H1 (cell line): ENCODE measurements around the gene FAM241A. TPM values are rescaled to one million over a fixed set of nuclear protein-coding genes. Genes with fewer than 3 reads are reported as not detected.

Experiments used
- CTCF ChIA-PET: fragments of 300-600 bp; sonication (Branson Sonifier 250); formaldehyde crosslinking; loops from one replicate; lab custom pipeline; 2021; ENCODE audit not compliant: partially characterized antibody; lab: Charles Lee
- POLR2A ChIA-PET: fragments of 300-600 bp; sonication (Branson Sonifier 250); formaldehyde crosslinking; loops from one replicate; lab custom pipeline; 2021; ENCODE audit warnings: inconsistent platforms; ENCODE audit not compliant: partially characterized antibody; lab: Charles Lee
- DNase-seq, 2 experiments: peaks; one replicate each; pipeline versions ENCODE4 v3.0.0 to v3.0.0-alpha.2; 2010 to 2022; ENCODE audit warnings: low spot score in 2 of 2, low read depth in 1 of 2, mixed read lengths in 1 of 2
- FAIRE-seq: peaks from 2 replicates; lab custom pipeline; 2011; peaks lifted over from hg19 to GRCh38; lab: Jason Lieb, UNC
- H2AFZ ChIP-seq: 2 replicates; pipeline ENCODE4 v1.8.1; 2012; ENCODE audit warnings: low read length, inconsistent platforms
- H2AK5ac ChIP-seq: 2 replicates; pipeline ENCODE4 v1.6.1; 2013; ENCODE audit warnings: low read depth, low read length
- H2BK120ac ChIP-seq: replicated peaks from 2 replicates; pipeline ENCODE3; 2013; ENCODE audit warnings: low read depth, low read length, inconsistent platforms
- H2BK12ac ChIP-seq: 2 replicates; pipeline ENCODE4 v1.6.1; 2013; ENCODE audit warnings: low read depth, low read length
- H2BK15ac ChIP-seq: 2 replicates; pipeline ENCODE4 v1.6.1; 2013; ENCODE audit warnings: low read length
- H2BK20ac ChIP-seq: 2 replicates; pipeline ENCODE4 v1.6.1; 2013; ENCODE audit warnings: low read length
- H2BK5ac ChIP-seq: 2 replicates; pipeline ENCODE4 v1.6.1; 2013; ENCODE audit warnings: low read depth, low read length
- H3K14ac ChIP-seq: 2 replicates; pipeline ENCODE4 v1.6.1; 2013; ENCODE audit warnings: inconsistent platforms; ENCODE audit not compliant: insufficient read length
- H3K18ac ChIP-seq: 2 replicates; pipeline ENCODE4 v1.6.1; 2013; ENCODE audit warnings: low read length; ENCODE audit errors: extremely low read depth
- H3K23ac ChIP-seq: 2 replicates; pipeline ENCODE4 v1.6.1; 2013; ENCODE audit warnings: inconsistent platforms; ENCODE audit not compliant: insufficient read length
- H3K23me2 ChIP-seq: 2 replicates; pipeline ENCODE4 v1.6.1; 2013; ENCODE audit warnings: low read depth, low read length
- H3K27ac ChIP-seq: 2 replicates; pipeline ENCODE4 v1.6.1; 2011; ENCODE audit warnings: low read depth, low read length, inconsistent platforms
- H3K27me3 ChIP-seq, 4 experiments: replicated peaks in 1 of 4; 1 replicate in 1 of 4; 2 replicates in 3 of 4; pipeline versions ENCODE4 v1.6.1 to v1.8.1; 2011 to 2013; ENCODE audit warnings: low read length in 3 of 4, mild to moderate bottlenecking in 3 of 4, inconsistent platforms in 2 of 4, mixed read lengths in 2 of 4, moderate library complexity in 1 of 4; ENCODE audit not compliant: control insufficient read depth in 3 of 4, insufficient read depth in 3 of 4; ENCODE audit errors: extremely low read depth in 1 of 4
- H3K36me3 ChIP-seq, 4 experiments: 2 replicates each; pipeline versions ENCODE4 v1.6.1 to v1.8.1; 2011 to 2013; ENCODE audit warnings: mild to moderate bottlenecking in 4 of 4, low read length in 3 of 4, moderate library complexity in 2 of 4, control low read depth in 1 of 4, inconsistent platforms in 1 of 4; ENCODE audit not compliant: insufficient read depth in 4 of 4, control insufficient read depth in 2 of 4
- H3K4ac ChIP-seq: replicated peaks from 2 replicates; pipeline ENCODE3; 2013; ENCODE audit warnings: low read length, low read depth, mixed read lengths, inconsistent platforms; ENCODE audit not compliant: insufficient read length
- H3K4me1 ChIP-seq, 4 experiments: replicated peaks in 1 of 4; 1 replicate in 1 of 4; 2 replicates in 3 of 4; pipeline versions ENCODE4 v1.6.1 to v1.8.1; 2011 to 2013; ENCODE audit warnings: low read length in 3 of 4, inconsistent platforms in 2 of 4, mixed read lengths in 1 of 4; ENCODE audit not compliant: insufficient read depth in 4 of 4, control insufficient read depth in 3 of 4
- H3K4me2 ChIP-seq, 2 experiments: 2 replicates each; pipeline versions ENCODE4 v1.6.1 to v1.8.1; 2011 to 2013; ENCODE audit warnings: low read depth in 2 of 2, low read length in 2 of 2, control low read depth in 1 of 2, inconsistent platforms in 1 of 2, mild to moderate bottlenecking in 1 of 2; ENCODE audit not compliant: insufficient read depth in 1 of 2
- H3K4me3 ChIP-seq, 4 experiments: fragments of 200-600, 300-600 bp in 1 of 4; sonication (generic), shearing (Covaris generic), sonication (Bioruptor Twin) in 1 of 4; 2 replicates each; pipeline versions ENCODE4 v1.5.1 to v1.8.1; 2011 to 2016; ENCODE audit warnings: low read length in 4 of 4, low read depth in 3 of 4, control low read depth in 2 of 4, inconsistent platforms in 2 of 4, mild to moderate bottlenecking in 2 of 4, mixed read lengths in 1 of 4, moderate library complexity in 1 of 4; ENCODE audit not compliant: insufficient read depth in 2 of 4; ENCODE audit errors: extremely low read depth in 1 of 4
- H3K56ac ChIP-seq: replicated peaks from 2 replicates; pipeline ENCODE3; 2013; ENCODE audit warnings: low read depth, mild to moderate bottlenecking, mixed read lengths, low read length, inconsistent platforms; ENCODE audit not compliant: insufficient read length
- H3K79me1 ChIP-seq: 2 replicates; pipeline ENCODE4 v1.6.1; 2013; ENCODE audit warnings: low read depth, low read length, control low read depth
- H3K79me2 ChIP-seq, 2 experiments: 2 replicates each; pipeline versions ENCODE4 v1.6.1 to v1.8.1; 2012 to 2013; ENCODE audit warnings: low read length in 2 of 2, mild to moderate bottlenecking in 2 of 2, inconsistent platforms in 1 of 2; ENCODE audit not compliant: insufficient read depth in 2 of 2, control insufficient read depth in 1 of 2
- H3K9ac ChIP-seq, 4 experiments: replicated peaks in 1 of 4; 1 replicate in 1 of 4; 2 replicates in 3 of 4; pipeline versions ENCODE4 v1.6.1 to v1.8.1; 2011 to 2013; ENCODE audit warnings: low read depth in 3 of 4, low read length in 3 of 4, control low read depth in 2 of 4, mild to moderate bottlenecking in 2 of 4, moderate library complexity in 2 of 4, inconsistent platforms in 1 of 4; ENCODE audit errors: extremely low read depth in 1 of 4
- H3K9me3 ChIP-seq, 2 experiments: 2 replicates each; pipeline versions ENCODE4 v1.6.1 to v1.8.1; 2012 to 2013; ENCODE audit warnings: mild to moderate bottlenecking in 2 of 2, moderate library complexity in 2 of 2, control low read depth in 1 of 2, inconsistent platforms in 1 of 2, low read depth in 1 of 2, low read length in 1 of 2, mixed read lengths in 1 of 2; ENCODE audit not compliant: insufficient read depth in 2 of 2
- H4K20me1 ChIP-seq, 2 experiments: replicated peaks in 1 of 2; 2 replicates each; pipeline versions ENCODE3 to v1.8.1; 2011 to 2013; ENCODE audit warnings: inconsistent platforms in 2 of 2, low read length in 2 of 2, mild to moderate bottlenecking in 1 of 2; ENCODE audit not compliant: insufficient read depth in 2 of 2, control insufficient read depth in 1 of 2
- H4K5ac ChIP-seq: 2 replicates; pipeline ENCODE4 v1.6.1; 2013; ENCODE audit warnings: low read length, low read depth, mixed read lengths, inconsistent platforms; ENCODE audit not compliant: insufficient read length
- H4K8ac ChIP-seq: 2 replicates; pipeline ENCODE4 v1.8.0; 2013; ENCODE audit warnings: mild to moderate bottlenecking, moderate library complexity, low read length, inconsistent platforms; ENCODE audit not compliant: insufficient read depth; ENCODE audit errors: extremely low read depth
- H4K91ac ChIP-seq: replicated peaks from 2 replicates; pipeline ENCODE3; 2013; ENCODE audit warnings: low read length, mixed read lengths, inconsistent platforms; ENCODE audit not compliant: insufficient read length
- POU5F1 ChIP-seq: IDR thresholded peaks from 2 replicates; pipeline ENCODE4 v1.6.1; 2011; ENCODE audit warnings: low read depth, mild to moderate bottlenecking, low read length, moderate library complexity
- SIRT6 ChIP-seq: IDR thresholded peaks from one replicate; pipeline ENCODE4 v1.7.1; 2012; ENCODE audit warnings: low read length, inconsistent platforms
- SUZ12 ChIP-seq: fragments of 200-600 bp; sonication (generic); IDR thresholded peaks from 2 replicates; pipeline ENCODE4 v1.6.1; 2012; ENCODE audit warnings: mild to moderate bottlenecking, inconsistent platforms, low read length, moderate library complexity, mixed read lengths
- WGBS, 2 experiments: shearing (Covaris generic) in 1 of 2; methylation state at CpG; one replicate each; pipeline versions ENCODE4 v1.1.6 to v1.1.7; 2013 to 2015; ENCODE audit warnings: low lambda C conversion rate in 2 of 2, mixed read lengths in 2 of 2, inconsistent platforms in 1 of 2, low coverage in 1 of 2, missing lambda C conversion rate in 1 of 2; ENCODE audit not compliant: insufficient replicate concordance in 2 of 2, insufficient coverage in 1 of 2, insufficient read length in 1 of 2; ENCODE audit errors: extremely low coverage in 1 of 2, missing lambda C conversion rate in 1 of 2; 5-methylcytosine and 5-hydroxymethylcytosine counted together
- polyA plus RNA-seq, 7 experiments: library from polyadenylated mRNA; depleted of rRNA in 3 of 7; stranded (reverse) in 5 of 7; unstranded in 2 of 7; fragments of >200 nt in 5 of 7; fragments of 200-250 nt in 2 of 7; gene quantifications; 1 replicate in 5 of 7; 2 replicates in 1 of 7; 4 replicates in 1 of 7; pipeline versions ENCODE4 v1.2.1 to v1.2.3, GENCODE V29; 2011 to 2013; ENCODE audit warnings: missing spikeins in 2 of 7, mixed read lengths in 2 of 7
- total RNA-seq: library from RNA; stranded (reverse); fragmentation: NEBNext Ultra II Directional; extraction: Animal tissue kit (Norgen Biotek cat#: 25700); gene quantifications from 2 replicates; pipeline ENCODE4 v1.2.1, GENCODE V29; 2021

The FAM241A gene
- total and polyA plus RNA-seq, 2 of the 8 experiments (the other 6 are each of a cell fraction or from before 2014, with no cell fraction given), result 0.20 to 0.73 TPM

- Histone ChIP-seq H3K18ac (no peak overlapping the region), H3K14ac (no peak overlapping the region), H3K27me3 (no peaks in the 10 kb centered on the region), H3K4me2 (no peak overlapping the region), H2BK20ac (no peak overlapping the region), H2BK5ac (no peak overlapping the region), H3K4me3 (no peak overlapping the region), H4K8ac (no peak overlapping the region), H3K36me3 (0 out of 8 replicates have a peak, but pooled peaks cover 0 to 5% (median 0%) of the 10 kb centered on the region in 4 experiments), H3K4me1 (no peaks in the 10 kb centered on the region), H3K23ac (no peak overlapping the region), H2BK120ac (no peak overlapping the region), H3K79me2 (no peaks in the 10 kb centered on the region), H2BK12ac (no peak overlapping the region), H4K5ac (no peak overlapping the region), H4K91ac (no peak overlapping the region), H3K23me2 (no peaks in the 10 kb centered on the region), H3K27ac (no peak overlapping the region), H3K79me1 (no peaks in the 10 kb centered on the region), H2AFZ (no peak overlapping the region), H2BK15ac (no peak overlapping the region), H3K4ac (no peak overlapping the region), H3K9ac (no peak overlapping the region), H4K20me1 (no peaks in the 10 kb centered on the region), H3K9me3 (peaks cover 6 to 8% of the 10 kb centered on the region in 2 experiments; a peak in 2 of 4 replicates), H2AK5ac (no peak overlapping the region), H3K56ac (no peak overlapping the region)
- no peak for FAIRE-seq
- CTCF ChIA-PET, result interaction anchor here (1.0 to 1.4 kb wide), 3 partner anchors 14 to 120 kb away, joined by 3 to 4 read pairs (median 4); no protein-coding TSS in a partner anchor
- 97% methylated on average over 7 of the region's 7 CpGs; no CpG with 5 or more reads in 1 of the 2 experiments for WGBS, 2 experiments
- no peak for DNase-seq
- POLR2A ChIA-PET, result no interaction called here
- TF ChIP-seq POU5F1 (no peak), SUZ12 (no peak), SIRT6 (no peak)
Observed at GRCh38 chr4:112219826-112220366, 74.6 kb downstream of the FAM241A start.
